HepG2 (cell line): ENCODE results near the gene SLC51B. TPM values are rescaled to one million over a fixed set of nuclear protein-coding genes. Genes with fewer than 3 reads are reported as not detected.

Experiments
- ATAC-seq: fragments of 200-7000 bp; cut with Tn5 transposase; 3 replicates; pipeline ENCODE4 v1.9.1; 2020; ENCODE audit warnings: mild to moderate bottlenecking, moderate library complexity
- BruUV-seq: library from RNA; stranded (reverse); fragments of 400-500 nt; replicated peaks from 2 replicates; lab custom pipeline; 2021; lab: Mats Ljungman, UMichigan
- CTCF ChIA-PET: fragments of 300-600 bp; formaldehyde crosslinking; extraction: SDS; loops from one replicate; lab custom pipeline; 2021; ENCODE audit warnings: low total read pairs, inconsistent platforms, low intra/inter-chr PET ratio; lab: Yijun Ruan, JAX
- POLR2A ChIA-PET: fragments of 350-600 bp; sonication (Branson Sonifier 250); formaldehyde crosslinking; loops from one replicate; lab custom pipeline; 2020; ENCODE audit warnings: antibody characterized with exemption, inconsistent platforms; lab: Yijun Ruan, JAX
- DNase-seq: peaks from one replicate; pipeline ENCODE4 v3.0.0-alpha.2; 2015; ENCODE audit warnings: low spot score
- FAIRE-seq: peaks from 3 replicates; lab custom pipeline; 2011; peaks lifted over from hg19 to GRCh38; lab: Jason Lieb, UNC
- H2AFZ ChIP-seq: one replicate; pipeline ENCODE4 v1.6.1; 2011; ENCODE audit warnings: low read length, inconsistent platforms
- H3K27ac ChIP-seq: fragments of 300-600 bp; 3 replicates; pipeline ENCODE4 v1.8.0; 2011; ENCODE audit warnings: mixed run types, mild to moderate bottlenecking, mixed read lengths, low read length, inconsistent platforms; ENCODE audit not compliant: insufficient read depth; ENCODE audit errors: extremely low read length
- H3K27me3 ChIP-seq, 2 experiments: fragments of 200-600 bp in 1 of 2; 2 replicates in 1 of 2; 3 replicates in 1 of 2; pipeline versions ENCODE4 v1.6.0 to v1.8.0; 2011; ENCODE audit warnings: low read length in 2 of 2, mild to moderate bottlenecking in 2 of 2, moderate library complexity in 2 of 2, inconsistent platforms in 1 of 2; ENCODE audit not compliant: insufficient read depth in 2 of 2, control insufficient read depth in 1 of 2
- H3K36me3 ChIP-seq, 2 experiments: fragments of 200-600 bp in 1 of 2; replicated peaks in 1 of 2; 2 replicates in 1 of 2; 3 replicates in 1 of 2; pipeline versions ENCODE4 v1.5.1 to v1.8.0; 2011; ENCODE audit warnings: low read length in 2 of 2, inconsistent platforms in 1 of 2; ENCODE audit not compliant: insufficient read depth in 2 of 2, control insufficient read depth in 1 of 2
- H3K4me1 ChIP-seq: 2 replicates; pipeline ENCODE4 v1.5.1; 2012; ENCODE audit warnings: low read length, inconsistent platforms; ENCODE audit not compliant: insufficient read depth
- H3K4me2 ChIP-seq: 2 replicates; pipeline ENCODE4 v1.6.0; 2011; ENCODE audit warnings: low read depth, low read length, inconsistent platforms
- H3K4me3 ChIP-seq, 3 experiments: fragments of 200-600 bp in 1 of 3; sonication (generic), shearing (Covaris generic) in 1 of 3; replicated peaks in 1 of 3; 2 replicates each; pipeline ENCODE4 v1.5.1; 2011 to 2016; ENCODE audit warnings: low read length in 3 of 3, inconsistent platforms in 2 of 3, low read depth in 2 of 3, mild to moderate bottlenecking in 2 of 3, control low read depth in 1 of 3, mixed read lengths in 1 of 3; ENCODE audit not compliant: insufficient read depth in 1 of 3
- H3K79me2 ChIP-seq: one replicate; pipeline ENCODE4 v1.6.1; 2011; ENCODE audit warnings: low read length, inconsistent platforms; ENCODE audit not compliant: insufficient read depth
- H3K9ac ChIP-seq: 2 replicates; pipeline ENCODE4 v1.6.0; 2011; ENCODE audit warnings: mild to moderate bottlenecking, low read depth, low read length, inconsistent platforms; ENCODE audit not compliant: insufficient read depth
- H3K9me3 ChIP-seq: 2 replicates; pipeline ENCODE4 v1.5.1; 2012; ENCODE audit warnings: mild to moderate bottlenecking, low read length
- H4K20me1 ChIP-seq: 2 replicates; pipeline ENCODE4 v1.6.0; 2011; ENCODE audit warnings: inconsistent platforms, mild to moderate bottlenecking, low read length, moderate library complexity; ENCODE audit not compliant: insufficient read depth
- GFI1 ChIP-seq: sonication (generic); formaldehyde crosslinking; IDR thresholded peaks from 2 replicates; pipeline ENCODE4 v1.5.0; 2020; ENCODE audit warnings: missing genetic modification reagents, mild to moderate bottlenecking, borderline replicate concordance
- IRX3 ChIP-seq: sonication (generic); formaldehyde crosslinking; IDR thresholded peaks from 2 replicates; pipeline ENCODE4 v1.8.1; 2023; ENCODE audit warnings: mild to moderate bottlenecking, low read depth, missing genetic modification reagents, borderline replicate concordance
- JARID2 ChIP-seq: sonication (generic); formaldehyde crosslinking; IDR thresholded peaks from 2 replicates; pipeline ENCODE4 v1.8.1; 2023; ENCODE audit warnings: missing genetic modification reagents, inconsistent platforms; ENCODE audit not compliant: insufficient replicate concordance
- NR2C2 ChIP-seq: sonication (generic); formaldehyde crosslinking; IDR thresholded peaks from 2 replicates; pipeline ENCODE4 v1.4.0; 2020; ENCODE audit warnings: missing genetic modification reagents, mild to moderate bottlenecking, moderate library complexity, borderline replicate concordance
- TOE1 ChIP-seq: sonication (generic); formaldehyde crosslinking; IDR thresholded peaks from 2 replicates; pipeline ENCODE4 v1.4.0; 2020; ENCODE audit warnings: mild to moderate bottlenecking, missing genetic modification reagents
- TSC22D2 ChIP-seq: sonication (generic); formaldehyde crosslinking; IDR thresholded peaks from 2 replicates; pipeline ENCODE4 v1.5.1; 2020; ENCODE audit warnings: missing genetic modification reagents, mild to moderate bottlenecking, borderline replicate concordance
- ZBTB49 ChIP-seq: sonication (generic); formaldehyde crosslinking; IDR thresholded peaks from 2 replicates; pipeline ENCODE4 v1.4.0; 2020; ENCODE audit warnings: missing genetic modification reagents, borderline replicate concordance
- WGBS: methylation state at CpG from one replicate; pipeline ENCODE4 v1.1.6; 2017; ENCODE audit warnings: low lambda C conversion rate; 5-methylcytosine and 5-hydroxymethylcytosine counted together
- in situ Hi-C: cut with HindIII; loops from 2 replicates; pipeline ENCODE4 v1.10.0; 2017; ENCODE audit warnings: low pct_unique_long_range_greater_than_20kb; ENCODE audit not compliant: extremely low pct_ligation_motif_present
- intact Hi-C: fragments of 100-400 bp; cut with micrococcal nuclease; formaldehyde crosslinking; loops from one replicate; pipeline ENCODE4 v1.10.0; 2022; ENCODE audit not compliant: unreplicated experiment
- polyA plus RNA-seq, 8 experiments: library from polyadenylated mRNA; depleted of rRNA in 3 of 8; stranded (reverse) in 7 of 8; unstranded in 1 of 8; fragments of >200 nt; fragmentation: Illumina TruSeq in 4 of 8; extraction: Trizol in 4 of 8; gene quantifications; 2 replicates each; pipeline versions ENCODE4 v1.2.1 to v1.2.3, GENCODE V29; 2011 to 2016; ENCODE audit warnings: low read depth in 4 of 8, missing spikeins in 1 of 8, mixed read lengths in 1 of 8; ENCODE audit not compliant: insufficient read depth in 1 of 8
- total RNA-seq, 5 experiments: library from RNA; depleted of rRNA; stranded (reverse); fragments of >200 nt; fragmentation: Illumina TruSeq; extraction: Trizol; gene quantifications; 2 replicates each; pipeline ENCODE4 v1.2.3, GENCODE V29; 2016; ENCODE audit warnings: low read depth in 1 of 5
- TF ChIP-seq, protein P1 (sequence below), 2 experiments: sonication (generic) in 1 of 2; formaldehyde crosslinking in 1 of 2; IDR thresholded peaks; 2 replicates each; pipeline versions ENCODE4 v1.4.0 to v1.6.1; 2016 to 2020; ENCODE audit warnings: borderline replicate concordance in 1 of 2, low read depth in 1 of 2, mild to moderate bottlenecking in 1 of 2, missing genetic modification reagents in 1 of 2

Gene SLC51B
- total and polyA plus RNA-seq, 2 of the 13 experiments (the other 11 are each of a cell fraction or from before 2014, with no cell fraction given) = 14.9 to 17.1 TPM

DNA sequence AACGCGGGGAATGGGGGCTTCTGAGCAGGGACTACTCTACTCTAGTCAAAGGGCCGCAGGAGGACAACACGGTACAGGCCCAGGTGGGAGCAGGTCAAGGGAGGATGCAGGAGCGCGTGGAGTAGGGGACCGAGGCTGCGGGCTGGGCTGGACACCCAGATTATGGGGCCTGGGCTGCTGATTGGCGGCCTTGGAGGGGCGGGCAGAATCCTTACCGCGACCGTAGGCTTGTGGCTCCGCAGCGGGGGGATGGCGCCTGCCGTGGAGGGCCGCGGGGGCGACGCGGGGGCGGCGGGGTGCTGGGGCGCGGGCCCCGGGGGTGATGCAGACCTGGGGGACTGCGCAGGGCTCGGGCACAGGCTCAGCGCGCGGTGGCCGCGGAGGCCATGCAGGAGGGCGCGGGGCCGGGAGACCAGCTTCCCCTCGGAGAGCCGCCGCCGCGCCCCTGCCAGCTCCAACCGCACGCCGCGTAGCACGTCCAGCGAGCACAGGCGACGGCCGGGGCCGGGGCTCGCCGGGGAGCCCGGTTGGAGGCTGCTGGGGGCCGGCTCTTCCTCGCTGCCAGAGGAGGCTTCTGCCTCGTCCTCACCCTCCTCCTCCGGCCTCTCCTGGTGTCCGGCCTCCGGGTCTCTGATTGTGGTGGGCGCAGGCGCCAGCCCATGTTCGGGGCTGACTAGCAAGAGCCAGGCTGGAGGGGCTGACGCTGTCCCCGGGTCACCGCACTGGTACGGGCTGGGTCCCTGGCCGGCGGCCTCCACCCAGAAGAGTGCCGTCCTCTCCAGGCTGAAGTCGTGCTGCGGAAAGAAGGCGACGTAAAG, 56.9 kb downstream of the SLC51B start:
- H3K4me1 ChIP-seq = no peaks in the 10 kb centered on the region
- DNase-seq = no peak
- H3K4me2 ChIP-seq = no peak overlapping the region
- 93% methylated on average over 53 of the region's 75 CpGs for WGBS
- POLR2A ChIA-PET = interaction anchor here (1.0 to 1.4 kb wide), 3 partner anchors 46 to 68 kb away, joined by 3 to 4 read pairs (median 3); no protein-coding TSS in a partner anchor
- H3K4me3 ChIP-seq = no peak overlapping the region
- no TSS peak for BruUV-seq
- H3K79me2 ChIP-seq = no peaks in the 10 kb centered on the region
- H2AFZ ChIP-seq = no peak overlapping the region
- FAIRE-seq = no peak
- no peaks in the 10 kb centered on the region for H3K9me3 ChIP-seq
- no peak overlapping the region for H3K9ac ChIP-seq
- no peak for TF ChIP-seq TOE1 (CRISPR knock-in tag)
- TF ChIP-seq GFI1 (CRISPR knock-in tag) = peak; percentile 39; the same call in 1 of the 2 replicates
- TF ChIP-seq, all 625 proteins: peak for 1
- no peaks in the 10 kb centered on the region for H4K20me1 ChIP-seq
- no peaks in the 10 kb centered on the region for H3K27me3 ChIP-seq
- CTCF ChIA-PET = interaction anchor here (1.2 to 3.4 kb wide), 4 partner anchors 16 to 69 kb away, joined by 3 to 56 read pairs (median 20); no protein-coding TSS in a partner anchor
- intact Hi-C loops = loop anchor here (1.0 kb wide), 2 partner anchors 48 to 69 kb away; no protein-coding TSS in a partner anchor
- peak; percentile 33; the same call in 2 of the 3 replicates for ATAC-seq
- H3K36me3 ChIP-seq = peaks cover 6 to 18% of the 10 kb centered on the region in 2 experiments; a peak in 4 of 5 replicates
- in situ Hi-C loops = no loop called here
- H3K27ac ChIP-seq = no peak overlapping the region

DNA sequence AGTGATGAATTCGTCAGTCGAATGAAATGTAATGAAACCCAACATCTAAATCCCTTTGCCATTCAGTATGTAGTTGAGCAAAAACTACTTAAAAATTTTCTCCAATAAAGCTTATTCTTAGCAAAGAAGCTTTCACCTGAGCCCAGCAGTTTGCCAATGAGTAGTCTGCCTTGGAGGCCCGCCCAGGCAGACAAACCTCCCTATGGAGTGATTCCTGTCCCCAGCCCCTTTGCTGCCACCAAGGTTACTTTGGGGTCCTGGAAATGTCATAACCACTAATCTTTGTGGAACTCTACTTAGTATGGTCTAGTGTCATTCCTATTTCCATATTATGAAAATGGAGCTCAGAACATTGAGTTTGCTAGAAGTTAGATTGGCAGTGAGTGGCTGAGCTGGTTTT, 57.7 kb downstream of the SLC51B start:
- Histone ChIP-seq H3K36me3 (peaks cover 6 to 18% of the 10 kb centered on the region in 2 experiments; a peak in 4 of 5 replicates), H3K4me3 (no peak overlapping the region), H3K9ac (no peak overlapping the region), H3K4me1 (no peaks in the 10 kb centered on the region), H3K4me2 (no peak overlapping the region), H3K9me3 (no peaks in the 10 kb centered on the region), H2AFZ (no peak overlapping the region), H3K27ac (no peak overlapping the region), H3K27me3 (no peaks in the 10 kb centered on the region; a peak in 1 of 5 replicates), H4K20me1 (no peaks in the 10 kb centered on the region), H3K79me2 (no peaks in the 10 kb centered on the region)
- intact Hi-C loops (no loop called here), in situ Hi-C loops (no loop called here)
- FAIRE-seq (no peak), DNase-seq (no peak), ATAC-seq (no peak)
- ChIA-PET POLR2A (no interaction called here), CTCF (interaction anchor here (2.3 kb wide), 1 partner anchor 48 kb away, joined by 29 read pairs; no protein-coding TSS in a partner anchor)
- WGBS = 98% methylated on average over 3 of the region's 3 CpGs
- no TSS peak for BruUV-seq
- TF ChIP-seq JARID2 = no peak
- TF ChIP-seq TSC22D2 (CRISPR knock-in tag) = no peak
- no peak for TF ChIP-seq ZBTB49
- TF ChIP-seq, protein P1, sequence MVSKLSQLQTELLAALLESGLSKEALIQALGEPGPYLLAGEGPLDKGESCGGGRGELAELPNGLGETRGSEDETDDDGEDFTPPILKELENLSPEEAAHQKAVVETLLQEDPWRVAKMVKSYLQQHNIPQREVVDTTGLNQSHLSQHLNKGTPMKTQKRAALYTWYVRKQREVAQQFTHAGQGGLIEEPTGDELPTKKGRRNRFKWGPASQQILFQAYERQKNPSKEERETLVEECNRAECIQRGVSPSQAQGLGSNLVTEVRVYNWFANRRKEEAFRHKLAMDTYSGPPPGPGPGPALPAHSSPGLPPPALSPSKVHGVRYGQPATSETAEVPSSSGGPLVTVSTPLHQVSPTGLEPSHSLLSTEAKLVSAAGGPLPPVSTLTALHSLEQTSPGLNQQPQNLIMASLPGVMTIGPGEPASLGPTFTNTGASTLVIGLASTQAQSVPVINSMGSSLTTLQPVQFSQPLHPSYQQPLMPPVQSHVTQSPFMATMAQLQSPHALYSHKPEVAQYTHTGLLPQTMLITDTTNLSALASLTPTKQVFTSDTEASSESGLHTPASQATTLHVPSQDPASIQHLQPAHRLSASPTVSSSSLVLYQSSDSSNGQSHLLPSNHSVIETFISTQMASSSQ (IDR thresholded peaks at IDR 0.05; ENCODE audit: low read depth) = no peak
- TF ChIP-seq, protein P1 (CRISPR knock-in tag; IDR thresholded peaks at IDR 0.05; ENCODE audit: borderline replicate concordance) = no peak
- no peak for TF ChIP-seq IRX3 (CRISPR knock-in tag)
- TF ChIP-seq NR2C2 (CRISPR knock-in tag) = no peak
